GM21381 (cell line): ENCODE measurements around the gene SAMD10.
"Not testable (repeated sequence)": the region's sequence is repeated elsewhere in the genome, so short reads cannot be mapped to it uniquely, and the experiment has no call there.

ENCODE experiments used
- ATAC-seq: cut with Tn5 transposase; IDR thresholded peaks from one replicate; pipeline ENCODE4 v1.9.1; 2021; ENCODE audit warnings: mild to moderate bottlenecking, moderate library complexity; ENCODE audit not compliant: unreplicated experiment

Gene SAMD10

DNA sequence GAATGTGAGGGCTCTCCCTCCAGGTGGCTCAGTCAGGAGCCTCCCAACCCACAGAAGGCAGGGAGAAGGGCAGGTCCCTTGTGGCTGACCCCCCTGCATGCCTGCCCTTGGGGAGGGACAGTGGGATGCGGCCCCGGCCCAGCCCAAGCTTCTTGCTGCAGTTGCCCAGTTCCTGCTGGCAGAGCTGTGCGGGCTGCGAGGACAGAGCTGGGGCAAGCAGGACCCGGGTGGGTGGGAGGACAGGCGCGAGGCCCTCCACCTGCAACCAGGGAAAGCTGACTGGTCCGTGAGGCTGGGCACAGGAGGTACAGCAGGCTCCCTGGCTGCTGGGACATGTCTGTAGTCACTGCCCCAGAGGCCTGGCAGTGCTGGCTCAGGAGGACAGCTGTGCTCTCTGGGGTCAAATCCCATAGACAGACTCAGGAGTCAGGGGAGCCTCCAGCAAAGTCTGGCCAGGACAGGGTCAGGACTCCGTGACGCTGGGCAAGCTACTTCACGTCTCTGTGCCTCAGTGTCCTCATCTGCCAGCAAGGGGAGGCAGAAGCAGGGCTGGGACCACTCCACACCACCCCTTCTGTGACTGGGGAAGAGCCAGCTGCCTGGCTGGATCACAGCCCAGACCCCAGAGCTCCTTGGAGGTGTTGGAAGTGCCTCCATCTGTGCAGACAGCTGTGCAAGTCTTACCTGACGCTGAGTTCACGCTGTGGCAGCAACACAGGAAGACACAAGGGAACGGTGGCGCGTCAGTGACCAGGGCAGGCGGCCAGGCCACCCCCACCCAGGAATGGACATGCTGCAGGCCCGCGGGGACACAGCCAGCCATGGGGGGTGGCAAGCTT lies 36.3 kb downstream of the SAMD10 start:
- ATAC-seq, result no peak

DNA sequence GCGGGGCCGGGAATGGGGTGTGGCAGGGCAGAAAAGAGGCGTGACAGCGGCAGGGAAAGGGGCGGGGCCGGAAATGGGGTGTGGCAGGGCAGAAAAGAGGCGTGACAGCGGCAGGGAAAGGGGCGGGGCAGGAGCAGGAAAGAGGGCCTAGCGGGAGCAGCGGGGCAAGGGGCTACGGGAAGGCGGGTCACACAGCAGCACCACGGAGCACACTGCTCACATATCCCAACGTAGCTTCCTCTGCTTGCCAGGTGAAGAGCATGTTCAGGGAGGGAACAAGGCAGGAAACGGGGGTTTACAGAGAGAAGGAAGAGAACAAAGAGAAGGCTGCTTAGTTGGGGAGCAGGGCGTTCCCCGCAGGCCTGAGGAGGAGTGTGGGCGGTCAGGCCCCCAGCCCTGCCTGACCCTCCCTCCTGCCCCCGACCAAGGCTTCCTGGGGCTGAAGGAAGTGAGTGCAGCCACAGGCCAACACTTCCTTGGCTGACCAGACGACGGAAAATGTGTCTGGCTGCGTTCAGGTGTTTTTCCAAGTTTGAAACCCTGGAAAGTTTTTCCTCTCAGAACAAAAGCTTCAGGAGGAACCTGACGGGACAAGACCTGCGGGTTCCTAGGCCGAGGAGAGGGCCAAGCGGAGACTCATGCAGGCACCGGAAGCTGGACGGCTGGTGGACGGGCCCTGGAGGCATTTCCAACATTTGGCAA lies 37.0 kb downstream of the SAMD10 start:
- no peak for ATAC-seq

DNA sequence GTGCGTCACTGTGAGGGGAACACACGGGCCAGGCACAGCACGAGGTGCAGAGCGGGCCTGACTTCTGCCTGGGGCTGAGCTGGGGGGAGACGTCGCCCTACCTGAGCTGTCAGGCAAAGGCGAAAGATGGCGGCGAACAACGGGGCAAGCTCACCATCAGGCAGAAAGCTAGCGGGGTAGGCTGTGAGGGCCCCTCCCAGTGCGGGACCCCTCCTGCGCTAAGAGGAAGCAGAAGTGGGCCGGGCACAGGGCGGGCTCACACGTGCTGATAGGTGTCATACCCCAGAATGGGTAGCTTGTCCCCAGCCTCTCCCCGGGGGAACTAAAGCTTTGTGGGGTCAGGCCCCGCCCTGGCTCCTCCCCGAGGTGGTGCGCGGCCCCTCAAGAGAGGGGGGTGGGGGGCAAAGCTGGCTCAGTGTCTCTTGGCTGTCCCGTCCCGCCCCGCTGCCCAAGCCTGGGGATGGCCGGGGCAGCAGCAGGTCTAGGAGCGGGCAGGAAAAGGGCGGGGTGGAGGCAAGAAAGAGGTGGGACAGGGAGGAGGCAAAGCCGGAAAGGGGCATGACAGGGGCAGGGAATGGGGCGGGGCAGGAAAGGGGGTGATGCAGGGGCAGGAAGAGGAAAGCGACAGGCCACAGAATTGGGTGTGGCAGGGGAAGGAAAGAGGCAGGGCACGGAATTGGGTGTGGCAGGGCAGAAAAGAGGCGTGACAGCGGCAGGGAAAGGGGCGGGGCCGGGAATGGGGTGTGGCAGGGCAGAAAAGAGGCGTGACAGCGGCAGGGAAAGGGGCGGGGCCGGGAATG lies 38.0 kb downstream of the SAMD10 start:
- ATAC-seq, result no peak

GRCh38 chr20:63940472-63941266 lies 38.8 kb downstream of the SAMD10 start:
- ATAC-seq, result no peak

GRCh38 chr20:63940071-63940471 lies 39.4 kb downstream of the SAMD10 start:
- no peak for ATAC-seq

DNA sequence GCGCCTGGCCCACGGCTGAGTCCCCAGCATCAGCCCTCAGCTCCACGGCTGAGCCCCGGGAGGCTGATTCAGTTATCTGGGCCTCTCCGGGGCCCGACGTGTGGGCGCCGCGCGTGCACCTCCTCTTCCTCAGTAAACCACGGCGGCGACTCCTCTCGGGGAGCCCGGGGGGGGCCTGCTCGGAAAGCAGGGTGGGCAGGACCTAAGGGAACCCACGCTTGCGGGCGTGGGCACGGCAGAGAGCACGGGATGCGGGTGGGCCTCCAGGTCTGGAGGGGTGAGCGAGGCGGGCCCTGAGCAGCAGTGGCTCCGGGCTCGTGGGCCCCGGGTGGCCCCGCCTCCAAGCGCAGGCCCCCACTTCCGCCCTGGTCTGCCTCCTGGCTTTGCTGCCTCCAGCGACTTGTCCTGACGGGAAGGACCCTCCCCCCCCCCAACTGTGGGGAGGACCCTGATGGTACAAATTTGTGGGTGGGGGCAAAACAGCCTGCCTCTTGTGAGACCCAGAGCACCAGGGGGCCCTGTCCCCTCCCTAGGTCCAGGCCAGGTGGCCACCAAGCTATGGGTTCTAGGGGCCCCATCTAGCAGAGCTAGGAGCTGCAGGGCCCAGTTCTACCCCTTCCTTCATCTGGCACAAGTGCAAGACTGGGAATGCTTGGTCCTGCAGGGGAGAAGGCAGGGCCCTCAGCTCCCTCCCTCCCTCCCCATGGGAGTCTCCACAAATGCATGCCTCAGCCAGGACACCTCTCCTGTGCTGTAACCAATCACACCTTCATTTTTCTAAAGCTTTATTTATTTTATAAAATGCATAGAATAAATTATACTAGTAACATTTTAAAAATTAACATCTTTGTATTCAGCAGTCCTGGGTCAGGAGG lies 40.1 kb downstream of the SAMD10 start:
- no peak for ATAC-seq

DNA sequence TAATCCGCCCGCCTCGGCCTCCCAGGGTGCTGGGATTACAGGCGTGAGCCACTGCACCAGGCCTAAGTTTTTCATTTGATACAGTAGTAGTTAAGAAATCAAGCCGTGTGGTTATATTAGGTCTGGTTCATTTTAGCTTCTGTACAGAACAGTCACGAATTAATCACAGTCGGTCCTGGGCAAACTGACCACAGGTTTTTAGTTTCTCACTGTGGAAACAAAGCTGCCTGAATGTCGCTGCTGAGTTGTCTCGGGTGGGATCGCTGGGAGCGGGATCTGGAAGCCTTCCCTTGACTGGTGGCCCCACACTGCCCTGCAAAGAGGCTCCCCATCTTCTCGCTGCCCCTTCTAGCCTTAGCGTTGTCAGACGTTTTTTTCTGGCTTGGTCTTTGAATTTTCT lies 41.8 kb downstream of the SAMD10 start:
- no peak for ATAC-seq

- ATAC-seq, result no peak
Measured at GRCh38 chr20:63935447-63935846, 44.0 kb downstream of the SAMD10 start.

DNA sequence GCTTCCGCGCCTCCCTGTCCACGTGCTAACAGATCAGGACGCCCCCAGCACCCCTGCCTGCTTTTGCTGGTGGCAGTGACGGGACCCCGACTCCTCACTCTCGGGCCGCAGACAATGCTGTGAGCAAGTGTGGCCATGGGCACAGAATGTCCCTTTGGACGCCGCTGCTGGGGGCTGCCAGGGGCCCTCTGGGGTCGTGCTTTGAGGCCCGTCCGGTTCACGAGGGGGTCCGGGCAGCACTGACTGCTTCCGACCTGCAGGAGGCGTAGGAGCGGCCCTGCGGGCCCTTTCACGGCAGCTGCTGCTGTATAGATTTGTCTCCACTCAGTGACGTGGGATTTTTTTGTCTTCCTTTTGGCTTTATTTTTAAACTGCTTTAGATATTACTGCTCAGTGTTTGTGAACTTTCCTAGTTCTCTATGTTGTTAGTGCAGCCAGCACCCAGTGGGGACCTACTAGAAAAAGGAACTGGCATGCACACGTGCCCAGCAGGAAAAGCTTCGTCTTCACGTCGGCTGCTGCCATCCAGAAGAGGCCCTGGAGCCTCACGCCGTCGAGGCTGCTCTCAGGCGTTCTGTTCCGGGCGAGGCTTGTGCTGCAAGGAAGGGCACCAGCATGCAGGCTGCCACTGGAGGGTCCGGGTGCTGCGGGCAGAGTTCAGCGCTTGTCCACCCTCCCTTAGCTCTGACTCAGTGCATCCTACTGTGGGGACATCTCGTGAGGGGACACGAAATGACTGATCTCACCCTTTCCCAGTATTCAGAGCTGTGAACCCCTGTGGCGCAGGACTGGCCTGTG lies 45.0 kb downstream of the SAMD10 start:
- no peak for ATAC-seq

DNA sequence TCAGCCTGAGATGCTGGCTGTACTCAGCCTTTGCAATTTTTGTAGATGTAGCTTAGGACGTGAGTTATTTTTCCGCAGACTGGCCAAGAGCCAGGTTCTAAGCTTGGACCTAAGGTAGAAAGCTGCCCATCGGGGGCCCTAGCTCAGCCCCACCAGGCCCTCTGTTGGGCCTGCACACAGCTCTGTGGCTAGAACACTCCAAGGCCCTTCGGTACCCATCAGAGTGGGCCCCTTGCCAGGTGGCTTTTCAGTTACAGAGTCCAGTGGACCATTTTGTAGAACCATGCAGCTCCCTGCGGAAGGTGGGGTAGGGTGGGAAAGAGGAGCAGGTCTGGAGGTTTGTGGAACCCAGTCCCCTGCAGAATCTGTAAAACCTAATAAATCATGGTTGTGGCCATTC lies 45.8 kb downstream of the SAMD10 start:
- no peak for ATAC-seq

- ATAC-seq, result no peak
Measured at GRCh38 chr20:63932606-63933160, 46.8 kb downstream of the SAMD10 start.

GRCh38 chr20:63931735-63932134 lies 47.7 kb downstream of the SAMD10 start:
- ATAC-seq, result no peak

DNA sequence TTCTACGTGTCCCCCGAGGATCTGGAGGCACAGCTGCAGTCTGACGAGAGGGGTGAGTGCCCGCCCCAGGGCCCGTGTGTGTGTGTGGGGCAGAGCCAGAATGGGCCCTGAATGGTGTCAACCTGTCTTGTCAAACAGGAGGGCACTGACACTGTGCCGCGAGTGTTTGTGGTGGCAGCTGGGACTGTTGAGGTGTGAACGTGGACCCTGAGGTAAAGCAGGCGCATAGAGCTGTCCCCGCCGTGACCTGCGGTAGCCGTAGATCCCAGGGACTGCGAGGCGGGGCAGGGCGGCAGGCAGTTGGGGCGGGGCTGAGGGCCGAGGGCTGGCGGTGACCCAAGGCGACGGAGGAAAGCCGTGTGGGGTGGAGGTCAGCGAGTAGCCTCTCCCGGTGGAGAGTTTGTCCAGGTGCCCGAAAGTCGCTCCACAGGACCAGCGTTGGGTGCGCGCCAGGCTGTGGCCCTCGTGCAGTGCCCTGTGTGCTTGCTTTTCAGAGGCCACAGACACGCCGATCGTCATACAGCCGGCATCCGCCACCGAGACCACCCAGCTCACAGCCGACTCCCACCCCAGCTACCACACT lies 48.4 kb downstream of the SAMD10 start:
- no peak for ATAC-seq

- ATAC-seq, result not testable (repeated sequence)
Measured at GRCh38 chr20:63929473-63929883, 50.0 kb downstream of the SAMD10 start.

DNA sequence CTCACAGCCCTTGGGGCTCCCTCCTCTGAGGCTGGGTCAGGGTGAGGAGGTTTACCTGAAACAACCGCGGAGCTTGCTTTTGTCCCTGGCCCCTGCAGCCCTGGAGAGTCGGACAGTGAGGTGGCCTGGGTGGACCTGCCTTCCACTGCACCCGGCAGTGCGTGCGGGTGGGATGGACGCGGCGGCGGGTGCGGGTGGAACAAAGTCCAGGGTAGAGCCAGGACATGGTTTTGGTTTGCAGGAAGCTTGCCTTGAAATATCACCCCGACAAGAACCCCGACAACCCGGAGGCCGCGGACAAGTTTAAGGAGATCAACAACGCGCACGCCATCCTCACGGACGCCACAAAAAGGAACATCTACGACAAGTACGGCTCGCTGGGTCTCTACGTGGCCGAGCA lies 50.4 kb downstream of the SAMD10 start:
- no peak for ATAC-seq

GRCh38 chr20:63926298-63926697 lies 53.1 kb downstream of the SAMD10 start:
- ATAC-seq, result no peak

- no peak for ATAC-seq
Measured at GRCh38 chr20:63924241-63924640, 55.2 kb downstream of the SAMD10 start.
